SU-DHL-6 (cell line): ENCODE results near the gene JADE2.
"Not testable (repeated sequence)": the region's sequence is repeated elsewhere in the genome, so short reads cannot be mapped to it uniquely, and the experiment has no call there.

Experiments
- H2AFZ ChIP-seq: fragments of 200-600 bp; sonication (generic); 2 replicates; pipeline ENCODE4 v1.6.1; 2014; ENCODE audit warnings: low read depth, mild to moderate bottlenecking, moderate library complexity, mixed read lengths, antibody characterized with exemption, low read length; ENCODE audit not compliant: severe bottlenecking
- H3F3A ChIP-seq: fragments of 200-600 bp; shearing (Covaris generic); 2 replicates; pipeline ENCODE4 v1.6.0; 2016; ENCODE audit warnings: antibody characterized with exemption, mild to moderate bottlenecking; ENCODE audit not compliant: insufficient read depth
- H3K27ac ChIP-seq: fragments of 200-600 bp; sonication (generic); 2 replicates; pipeline ENCODE4 v1.5.1; 2016; ENCODE audit warnings: low read depth, mild to moderate bottlenecking, low read length, moderate library complexity, mixed read lengths
- H3K27me3 ChIP-seq: fragments of 200-600 bp; sonication (generic), shearing (Covaris generic); 2 replicates; pipeline ENCODE4 v1.6.0; 2014; ENCODE audit warnings: mild to moderate bottlenecking, low read length
- H3K36me3 ChIP-seq: fragments of 200-600 bp; sonication (generic); 2 replicates; pipeline ENCODE4 v1.6.1; 2014; ENCODE audit warnings: mild to moderate bottlenecking, low read length, mixed read lengths
- H3K4me2 ChIP-seq: fragments of 300-600, 200-600 bp; shearing (Covaris generic), sonication (generic); 2 replicates; pipeline ENCODE4 v1.6.0; 2014; ENCODE audit warnings: low read length, low read depth, mild to moderate bottlenecking; ENCODE audit not compliant: poor library complexity, severe bottlenecking
- H3K4me3 ChIP-seq: fragments of 200-600 bp; sonication (generic); 2 replicates; pipeline ENCODE4 v1.5.1; 2014; ENCODE audit warnings: antibody characterized with exemption, low read length, mild to moderate bottlenecking, mixed read lengths; ENCODE audit not compliant: insufficient read depth, poor library complexity, severe bottlenecking
- H3K79me2 ChIP-seq: fragments of 200-600 bp; sonication (generic); 2 replicates; pipeline ENCODE4 v1.6.1; 2014; ENCODE audit warnings: mild to moderate bottlenecking, low read length, moderate library complexity; ENCODE audit not compliant: insufficient read depth
- H3K9ac ChIP-seq: fragments of 200-600 bp; sonication (generic); 2 replicates; pipeline ENCODE4 v1.7.0; 2014; ENCODE audit warnings: mild to moderate bottlenecking, low read length
- H3K9me2 ChIP-seq: fragments of 200-600 bp; sonication (generic); replicated peaks from 2 replicates; pipeline ENCODE4 v1.6.1; 2014; ENCODE audit warnings: low read length; ENCODE audit not compliant: insufficient read depth
- H3K9me3 ChIP-seq: fragments of 200-600 bp; sonication (generic); 2 replicates; pipeline ENCODE4 v1.6.1; 2014; ENCODE audit warnings: low read length, mixed read lengths; ENCODE audit not compliant: insufficient read depth
- H4K20me1 ChIP-seq: fragments of 200-600 bp; sonication (generic); 2 replicates; pipeline ENCODE4 v1.6.1; 2014; ENCODE audit warnings: low read depth, mild to moderate bottlenecking, antibody characterized with exemption, low read length, moderate library complexity, mixed read lengths
- CTCF ChIP-seq: fragments of 200-600 bp; sonication (generic); IDR thresholded peaks from one replicate; pipeline ENCODE4 v1.5.1; 2017; ENCODE audit warnings: antibody characterized with exemption, mild to moderate bottlenecking, low read length, moderate library complexity; ENCODE audit not compliant: insufficient read depth, poor library complexity, severe bottlenecking
- EZH2phosphoT487 ChIP-seq: fragments of 200-600 bp; sonication (generic), shearing (Covaris generic); conservative IDR thresholded peaks from 2 replicates; pipeline ENCODE4 v1.6.1; 2018; ENCODE audit warnings: mild to moderate bottlenecking, antibody characterized with exemption, low read length, moderate library complexity, mixed read lengths

The JADE2 gene

DNA sequence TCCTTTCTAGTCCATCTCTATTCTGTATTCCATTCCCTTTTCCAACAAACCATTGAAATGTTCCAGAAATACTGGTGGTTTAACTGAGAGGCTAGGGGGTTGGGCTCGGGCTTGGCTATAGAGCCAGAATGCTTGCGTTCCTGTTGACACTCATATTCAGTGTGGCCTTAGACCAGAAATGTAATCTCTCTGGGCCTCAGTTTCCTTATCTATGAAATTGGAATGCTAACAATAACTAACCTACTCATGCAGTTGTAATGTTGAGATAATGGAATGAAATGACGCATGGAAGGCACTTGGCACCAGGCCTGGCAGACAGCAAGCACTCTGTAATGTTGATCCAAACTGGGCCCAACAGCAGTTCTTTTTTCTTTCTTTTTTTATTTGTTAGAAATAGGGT lies 26.8 kb downstream of the JADE2 start:
- Histone ChIP-seq H3K27me3 (no peaks in the 10 kb centered on the region), H3K27ac (no peak overlapping the region), H3K4me2 (no peak overlapping the region), H4K20me1 (no peaks in the 10 kb centered on the region), H3K9me2 (no peaks in the 10 kb centered on the region), H3F3A (peaks cover 9% of the 10 kb centered on the region), H3K36me3 (peaks cover 4% of the 10 kb centered on the region; the same call in 1 of the 2 replicates), H3K79me2 (no peaks in the 10 kb centered on the region; the same call in 1 of the 2 replicates), H3K9me3 (no peaks in the 10 kb centered on the region), H2AFZ (no peak overlapping the region), H3K4me3 (no peak overlapping the region), H3K9ac (no peak overlapping the region)
- TF ChIP-seq CTCF (no peak), EZH2phosphoT487 (no peak)

GRCh38 chr5:134552716-134553115 lies 27.2 kb downstream of the JADE2 start:
- not testable (repeated sequence) for H3K79me2 ChIP-seq, H3K9ac ChIP-seq, H3K36me3 ChIP-seq

GRCh38 chr5:134553821-134554267 lies 28.4 kb downstream of the JADE2 start:
- H3K27me3 ChIP-seq: no peaks in the 10 kb centered on the region
- no peaks in the 10 kb centered on the region for H3K9me2 ChIP-seq
- no peaks in the 10 kb centered on the region for H3K9me3 ChIP-seq
- no peaks in the 10 kb centered on the region; the same call in 1 of the 2 replicates for H3K79me2 ChIP-seq
- H3K9ac ChIP-seq: peak overlapping the region; percentile 29; the same call in 1 of the 2 replicates
- no peak overlapping the region for H2AFZ ChIP-seq
- no peak for TF ChIP-seq CTCF
- H3K4me3 ChIP-seq: no peak overlapping the region
- no peaks in the 10 kb centered on the region for H4K20me1 ChIP-seq
- H3K36me3 ChIP-seq: peaks cover 4% of the 10 kb centered on the region; the same call in 1 of the 2 replicates
- H3K4me2 ChIP-seq: peak overlapping the region; percentile 35
- H3K27ac ChIP-seq: peak overlapping the region; percentile 83
- H3F3A ChIP-seq: peaks cover 9% of the 10 kb centered on the region; the same call in 1 of the 2 replicates

More at GRCh38 chr5:134552716-134553115, 27.2 kb downstream of the JADE2 start:
- not testable (repeated sequence) for H3K4me3 ChIP-seq, H3F3A ChIP-seq, H4K20me1 ChIP-seq, H3K4me2 ChIP-seq, H3K27ac ChIP-seq, H3K9me3 ChIP-seq, H3K9me2 ChIP-seq, H2AFZ ChIP-seq, H3K27me3 ChIP-seq

DNA sequence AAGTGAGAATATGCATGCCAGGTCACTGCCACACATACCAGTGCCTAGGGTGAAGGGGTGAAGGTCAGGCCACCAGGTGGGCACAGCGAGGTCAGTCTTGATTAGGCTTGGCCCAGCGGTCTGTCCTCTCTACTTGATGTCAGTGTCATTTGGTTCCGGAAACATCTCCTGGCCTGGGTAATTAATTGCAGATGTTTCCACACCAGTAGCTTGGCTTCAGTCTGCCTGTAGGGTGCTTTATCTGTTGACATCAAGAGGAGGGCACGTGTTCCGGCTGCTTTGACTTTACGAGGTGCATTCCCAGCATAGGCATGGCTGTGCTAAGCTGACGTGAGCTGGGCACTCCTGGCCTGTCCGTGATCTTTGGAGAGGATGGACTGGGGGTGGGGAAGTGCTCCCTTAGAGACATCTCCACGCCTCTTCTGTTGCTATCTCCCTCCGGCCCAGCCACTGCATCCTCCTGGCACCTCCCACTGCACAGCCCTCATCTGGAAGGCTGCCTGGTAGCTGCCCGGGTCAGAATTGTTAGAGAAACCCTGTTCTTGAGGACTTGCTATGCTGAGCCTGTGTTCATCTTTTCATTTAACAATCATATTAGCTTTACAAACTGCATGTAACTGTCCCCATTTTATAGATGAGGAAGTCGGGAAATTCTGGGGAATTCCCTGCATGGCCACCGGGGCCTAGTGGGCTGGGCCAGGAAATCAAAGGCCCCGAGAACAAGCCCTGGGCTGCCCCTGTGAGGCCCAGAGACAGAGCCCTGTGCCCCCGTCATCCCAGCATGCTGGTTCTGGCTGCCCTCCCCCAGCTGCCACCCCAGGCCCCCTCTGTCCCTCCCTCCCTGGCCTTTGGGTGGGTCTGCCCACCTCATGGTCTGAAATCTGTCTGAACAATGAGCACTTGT lies 29.1 kb downstream of the JADE2 start:
- peaks cover 9% of the 10 kb centered on the region; the same call in 1 of the 2 replicates for H3F3A ChIP-seq
- no peaks in the 10 kb centered on the region for H4K20me1 ChIP-seq
- H3K4me3 ChIP-seq: no peak overlapping the region
- H2AFZ ChIP-seq: no peak overlapping the region
- H3K9ac ChIP-seq: peak overlapping the region; percentile 29
- no peaks in the 10 kb centered on the region; the same call in 1 of the 2 replicates for H3K79me2 ChIP-seq
- no peaks in the 10 kb centered on the region for H3K9me2 ChIP-seq
- TF ChIP-seq EZH2phosphoT487: no peak
- TF ChIP-seq CTCF: no peak
- H3K27me3 ChIP-seq: no peaks in the 10 kb centered on the region
- peaks cover 4% of the 10 kb centered on the region; the same call in 1 of the 2 replicates for H3K36me3 ChIP-seq
- H3K4me2 ChIP-seq: peak overlapping the region; percentile 35
- no peaks in the 10 kb centered on the region for H3K9me3 ChIP-seq
- H3K27ac ChIP-seq: peak overlapping the region; percentile 83
